ENCODE measurements around the gene PTPRH. TPM values are rescaled to one million over a fixed set of nuclear protein-coding genes. Genes with fewer than 3 reads are reported as not detected.
A peak's percentile ranks its signal among the peaks of the same experiment; 100 is the strongest.
"Not testable (repeated sequence)": the region's sequence is repeated elsewhere in the genome, so short reads cannot be mapped to it uniquely, and the experiment has no call there.

PTPRH gene
- total RNA-seq, 1 donor from 2014 or later = 0.30 TPM

DNA sequence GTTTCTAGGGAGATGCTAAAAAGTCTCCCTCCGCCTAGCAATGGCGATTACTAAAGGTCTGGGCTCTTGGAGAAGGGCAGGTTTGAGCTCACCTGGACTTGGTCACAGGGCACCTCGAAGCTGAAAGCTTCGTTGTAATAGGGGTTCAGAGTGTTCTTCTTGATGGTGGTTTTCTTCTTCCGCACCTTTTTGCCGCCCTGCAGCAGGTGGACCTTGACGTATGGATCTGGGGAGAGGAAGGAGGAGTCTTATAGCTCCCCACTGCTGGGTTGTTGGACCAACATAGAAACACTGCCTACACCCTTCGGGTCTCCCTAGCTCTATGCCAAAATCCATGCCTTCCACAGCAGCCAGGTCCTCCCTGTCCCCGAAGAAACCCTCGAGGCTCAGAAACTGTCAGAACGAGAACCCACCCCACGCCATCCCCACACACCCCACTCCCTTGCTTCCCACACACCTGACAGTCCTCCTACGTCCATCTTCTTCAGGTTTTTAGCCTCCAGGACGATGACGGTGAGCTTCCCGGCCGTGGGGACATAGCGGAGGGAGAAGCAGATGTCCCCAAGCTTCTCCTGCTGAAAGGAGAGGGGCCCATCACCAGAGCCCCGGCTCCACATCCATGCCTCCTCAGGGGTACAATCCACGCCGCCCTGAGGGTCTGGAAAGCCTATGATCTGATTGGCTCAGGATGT is 34.7 kb downstream of the PTPRH start:
- peaks cover 16% of the 10 kb centered on the region for H3K4me1 ChIP-seq

GRCh38 chr19:55173714-55174409 is 35.4 kb downstream of the PTPRH start:
- Histone ChIP-seq H3K4me3 (peak overlapping the region; percentile 45), H3K4me1 (peaks cover 8% of the 10 kb centered on the region), H3K9me3 (no peaks in the 10 kb centered on the region), H3K27ac (no peak overlapping the region), H3K27me3 (ENCODE audit: low read depth) (peaks cover 97% of the 10 kb centered on the region), H3K36me3 (no peaks in the 10 kb centered on the region)
- no peak for TF ChIP-seq CTCF (IDR thresholded peaks at IDR 0.05)
- ATAC-seq (peak; percentile 61 to 73), DNase-seq (no peak)
- intact Hi-C loops (cut with DNase I) = no loop called here

More for the DNA sequence above, 34.7 kb downstream of the PTPRH start:
- intact Hi-C loops (cut with DNase I) = no loop called here
- Histone ChIP-seq H3K4me3 (no peak overlapping the region), H3K27me3 (ENCODE audit: low read depth) (peaks cover 97% of the 10 kb centered on the region), H3K9me3 (no peaks in the 10 kb centered on the region), H3K27ac (no peak overlapping the region), H3K36me3 (no peaks in the 10 kb centered on the region)
- DNase-seq (no peak), ATAC-seq (no peak)
- TF ChIP-seq CTCF (IDR thresholded peaks at IDR 0.05) = no peak

- peak overlapping the region; percentile 45 for H3K4me3 ChIP-seq
- H3K27ac ChIP-seq = no peak overlapping the region
- H3K4me1 ChIP-seq = peaks cover 6% of the 10 kb centered on the region
- peaks cover 97% of the 10 kb centered on the region for H3K27me3 ChIP-seq (ENCODE audit: low read depth)
- DNase-seq (no peak), ATAC-seq (peak in 1 of 2 donors; percentile 30)
- no peaks in the 10 kb centered on the region for H3K36me3 ChIP-seq
- no peak for TF ChIP-seq CTCF (IDR thresholded peaks at IDR 0.05)
- intact Hi-C loops (cut with DNase I) = no loop called here
- no peaks in the 10 kb centered on the region for H3K9me3 ChIP-seq
Observed at GRCh38 chr19:55173186-55173713, 36.1 kb downstream of the PTPRH start.

DNA sequence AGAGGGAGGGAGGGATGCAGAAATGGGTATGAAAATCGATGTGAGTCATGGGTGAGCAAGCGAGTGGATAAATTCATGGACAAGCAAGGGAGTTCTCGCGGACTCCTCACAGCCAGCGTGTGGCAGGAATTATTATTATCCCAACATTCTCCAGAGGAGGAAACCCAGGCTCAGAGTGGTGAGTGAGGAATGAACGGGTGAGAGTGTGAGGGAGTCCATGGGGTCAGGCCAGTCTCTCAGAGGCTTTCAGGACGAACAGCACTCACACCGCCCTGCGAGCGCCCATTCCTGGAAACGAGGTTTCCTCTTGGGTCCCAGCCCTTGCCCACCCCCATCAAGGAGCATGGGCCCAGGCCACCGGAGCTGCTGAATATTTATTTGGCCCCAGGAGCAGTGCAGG is 36.6 kb downstream of the PTPRH start:
- no peak for DNase-seq
- no peak overlapping the region for H3K27ac ChIP-seq
- no peak overlapping the region for H3K4me3 ChIP-seq
- peak in 1 of 2 donors; percentile 8 for ATAC-seq
- no peak for TF ChIP-seq CTCF (IDR thresholded peaks at IDR 0.05)
- intact Hi-C loops (cut with DNase I) = no loop called here
- H3K36me3 ChIP-seq = no peaks in the 10 kb centered on the region
- peaks cover 96% of the 10 kb centered on the region for H3K27me3 ChIP-seq (ENCODE audit: low read depth)
- no peaks in the 10 kb centered on the region for H3K9me3 ChIP-seq
- peaks cover 6% of the 10 kb centered on the region for H3K4me1 ChIP-seq

GRCh38 chr19:55172318-55172717 is 37.0 kb downstream of the PTPRH start:
- H3K4me1 ChIP-seq; H3K9me3 ChIP-seq; H3K27ac ChIP-seq; ATAC-seq; H3K4me3 ChIP-seq; DNase-seq; intact Hi-C loops (cut with DNase I); H3K36me3 ChIP-seq: not testable (repeated sequence)
- peaks cover 96% of the 10 kb centered on the region for H3K27me3 ChIP-seq (ENCODE audit: low read depth)

GRCh38 chr19:55171440-55171839 is 37.9 kb downstream of the PTPRH start:
- intact Hi-C loops (cut with DNase I) = no loop called here
- DNase-seq = no peak
- ATAC-seq = no peak
- TF ChIP-seq CTCF (IDR thresholded peaks at IDR 0.05) = no peak
- H3K27ac ChIP-seq = no peak overlapping the region
- H3K4me3 ChIP-seq = no peak overlapping the region
- H3K27me3 ChIP-seq (ENCODE audit: low read depth) = peaks cover 96% of the 10 kb centered on the region
- H3K4me1 ChIP-seq = peaks cover 14% of the 10 kb centered on the region
- no peaks in the 10 kb centered on the region for H3K9me3 ChIP-seq
- H3K36me3 ChIP-seq = no peaks in the 10 kb centered on the region

Data from lower lobe of right lung (tissue), 2 donors.